GM12864 (cell line): ENCODE measurements around the gene AP2B1.

ENCODE experiments used
- DNase-seq: peaks from one replicate; pipeline ENCODE4 v3.0.0-alpha.2; 2011; ENCODE audit warnings: low read depth
- H3K4me3 ChIP-seq: 2 replicates; pipeline ENCODE4 v1.5.1; 2011; ENCODE audit warnings: mild to moderate bottlenecking, low read depth, low read length, control low read depth
- CTCF ChIP-seq: IDR thresholded peaks from 2 replicates; pipeline ENCODE4 v1.5.1; 2011; ENCODE audit warnings: low read depth, mild to moderate bottlenecking, moderate library complexity, low read length, control low read depth, inconsistent platforms; ENCODE audit errors: missing control alignments

AP2B1 gene

DNA sequence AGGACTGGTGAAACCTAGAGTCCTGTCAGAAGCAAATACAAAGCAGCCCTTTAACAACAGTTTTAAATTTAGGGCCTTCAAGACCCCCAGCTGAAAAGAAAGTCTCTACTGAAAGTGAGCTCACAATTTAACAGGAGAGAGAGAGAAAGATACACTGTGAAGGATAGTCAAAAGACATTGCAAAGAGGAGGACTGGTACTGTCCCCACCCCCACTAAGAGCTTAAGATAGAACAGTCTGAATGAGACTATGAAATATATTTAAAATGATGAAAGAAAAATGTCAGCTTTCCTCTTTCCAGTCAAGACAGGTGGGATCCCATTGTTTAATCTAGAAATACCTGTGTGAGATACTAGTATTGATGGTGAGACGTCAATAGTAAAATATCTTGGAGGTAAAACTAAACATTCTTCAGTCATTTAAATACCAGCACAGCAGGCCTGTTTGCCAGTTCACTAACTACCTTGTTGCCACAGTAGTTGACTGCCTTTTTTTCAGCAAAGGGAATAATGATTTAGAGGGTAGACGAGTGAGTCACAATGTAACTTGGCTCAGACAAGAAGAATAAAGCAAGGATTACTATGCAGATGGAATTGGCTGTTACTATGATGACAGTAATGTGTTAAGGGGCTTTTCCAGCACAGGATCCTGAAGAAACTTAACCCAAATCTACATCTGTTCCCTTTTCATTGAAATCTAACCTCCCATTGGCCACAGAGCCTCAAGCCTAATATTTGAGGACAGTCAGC is 97.1 kb downstream of the AP2B1 start:
- no peak for TF ChIP-seq CTCF
- no peak overlapping the region for H3K4me3 ChIP-seq
- DNase-seq: no peak

DNA sequence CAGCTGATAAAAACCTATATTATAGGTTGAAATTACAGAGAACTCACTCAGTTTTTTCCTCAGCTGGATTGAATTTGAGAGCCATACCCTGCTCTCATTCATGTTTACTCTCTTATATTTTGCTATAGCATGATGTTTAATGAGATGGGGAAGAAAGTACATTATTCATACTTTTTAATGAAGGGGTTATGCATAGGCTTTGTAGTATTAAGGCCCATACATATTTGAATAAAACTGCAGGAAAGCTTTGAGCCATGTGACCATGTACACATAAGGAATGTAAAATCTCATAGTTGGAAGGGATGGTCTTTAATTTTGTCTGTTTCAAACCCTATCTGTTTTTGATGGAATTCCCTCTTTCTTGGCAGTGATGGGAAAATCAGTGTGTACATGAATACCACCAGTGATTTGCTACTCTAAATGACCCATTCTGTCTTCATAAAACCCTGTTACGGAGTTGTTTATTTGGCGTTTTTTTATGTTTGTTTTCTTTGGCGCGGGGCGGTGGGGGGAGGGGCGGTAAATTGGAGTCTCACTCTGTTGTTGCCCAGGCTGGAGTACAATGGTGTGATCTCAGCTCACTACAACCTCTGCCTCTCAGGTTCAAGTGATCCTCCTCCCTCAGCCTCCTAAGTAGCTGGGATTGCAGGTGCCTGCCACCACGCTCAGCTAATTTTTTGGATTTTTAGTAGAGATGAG is 105.5 kb downstream of the AP2B1 start:
- DNase-seq: no peak
- TF ChIP-seq CTCF: no peak
- H3K4me3 ChIP-seq: no peak overlapping the region

GRCh38 chr17:35693662-35694061 is 106.5 kb downstream of the AP2B1 start:
- no peak for TF ChIP-seq CTCF
- DNase-seq: no peak
- no peak overlapping the region for H3K4me3 ChIP-seq

- H3K4me3 ChIP-seq: no peak overlapping the region
- TF ChIP-seq CTCF: no peak
- DNase-seq: no peak
Measured at GRCh38 chr17:35694906-35695305, 107.8 kb downstream of the AP2B1 start.

- no peak overlapping the region for H3K4me3 ChIP-seq
- no peak for TF ChIP-seq CTCF
- no peak for DNase-seq
Measured at GRCh38 chr17:35695613-35696012, 108.5 kb downstream of the AP2B1 start.

GRCh38 chr17:35698800-35699199 is 111.7 kb downstream of the AP2B1 start:
- no peak overlapping the region for H3K4me3 ChIP-seq
- no peak for TF ChIP-seq CTCF
- no peak for DNase-seq
